GM19023 (cell line): ENCODE results near the gene BICC1.

ENCODE experiments used
- ATAC-seq: cut with Tn5 transposase; IDR thresholded peaks from one replicate; pipeline ENCODE4 v1.9.1; 2021; ENCODE audit warnings: mild to moderate bottlenecking, moderate library complexity; ENCODE audit not compliant: unreplicated experiment

The BICC1 gene

GRCh38 chr10:58642283-58642682 is 129.6 kb downstream of the BICC1 start:
- ATAC-seq: no peak

- ATAC-seq: no peak
Measured at GRCh38 chr10:58642916-58643428, 130.3 kb downstream of the BICC1 start.

DNA sequence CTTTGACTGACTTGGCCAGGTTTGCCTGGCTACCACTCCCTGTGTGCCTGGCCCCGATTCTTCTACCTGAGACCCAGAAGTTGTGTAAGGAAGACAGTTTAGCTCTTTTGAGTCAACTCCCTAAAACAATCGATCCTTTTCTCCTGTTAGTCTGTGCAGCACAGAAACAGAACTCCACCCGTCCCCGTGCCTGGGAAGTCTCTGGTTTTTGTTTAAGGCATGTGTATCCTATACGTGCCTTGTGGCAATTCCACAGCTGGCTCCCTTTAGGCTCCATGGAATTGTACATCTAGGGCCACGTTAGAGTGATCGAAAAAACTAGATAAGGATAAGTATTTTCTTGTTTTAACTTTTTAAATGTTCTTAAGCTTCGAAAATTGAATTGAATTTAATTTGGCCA is 131.6 kb downstream of the BICC1 start:
- ATAC-seq: no peak

GRCh38 chr10:58645416-58646146 is 132.9 kb downstream of the BICC1 start:
- ATAC-seq: no peak

- ATAC-seq: no peak
Measured at GRCh38 chr10:58647376-58648112, 134.9 kb downstream of the BICC1 start.

DNA sequence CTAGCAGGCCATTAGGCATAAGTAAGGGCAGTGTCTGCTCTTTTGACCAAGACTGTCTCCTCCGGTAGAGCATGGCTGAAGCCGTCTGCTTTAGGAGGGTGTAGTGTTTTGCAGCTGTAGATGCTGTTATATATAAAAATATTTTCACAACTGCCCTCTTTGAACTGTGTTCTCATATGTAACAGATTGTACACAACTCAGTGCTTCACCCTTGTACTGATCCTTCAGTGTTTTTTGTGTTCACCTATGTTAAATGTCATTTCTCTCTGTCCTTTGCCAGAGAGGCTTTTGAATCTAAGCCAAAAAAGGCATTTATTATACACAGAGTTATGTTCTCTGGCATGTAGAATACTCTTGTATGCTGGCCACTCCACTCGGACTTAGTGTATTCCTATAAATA is 135.5 kb downstream of the BICC1 start:
- ATAC-seq: no peak

DNA sequence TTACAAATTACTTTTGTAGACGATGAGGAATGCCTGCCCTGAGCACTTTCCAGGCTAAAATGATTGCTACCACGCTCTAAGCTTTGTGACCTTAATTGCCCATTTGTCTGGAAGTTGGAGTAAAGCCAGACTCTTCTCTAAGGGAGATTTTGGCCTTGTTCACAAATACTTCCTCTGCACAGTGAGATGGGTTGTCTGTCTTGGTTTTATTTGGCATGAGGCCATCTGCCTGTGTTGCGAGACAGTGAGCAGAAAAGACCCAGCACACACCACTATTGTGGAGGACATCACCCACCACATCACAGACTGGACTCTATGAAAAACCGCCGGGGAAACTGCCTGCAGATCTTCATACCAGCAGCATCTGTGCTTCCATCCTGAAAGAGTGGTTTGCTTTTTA is 138.4 kb downstream of the BICC1 start:
- no peak for ATAC-seq

- no peak for ATAC-seq
Measured at GRCh38 chr10:58651742-58652141, 139.1 kb downstream of the BICC1 start.

GRCh38 chr10:58653139-58653538 is 140.5 kb downstream of the BICC1 start:
- ATAC-seq: no peak

- no peak for ATAC-seq
Measured at GRCh38 chr10:58660575-58661255, 148.0 kb downstream of the BICC1 start.

GRCh38 chr10:58661336-58661735 is 148.7 kb downstream of the BICC1 start:
- no peak for ATAC-seq

- ATAC-seq: no peak
Measured at GRCh38 chr10:58661902-58662301, 149.2 kb downstream of the BICC1 start.

- no peak for ATAC-seq
Measured at GRCh38 chr10:58662314-58662713, 149.6 kb downstream of the BICC1 start.

GRCh38 chr10:58665361-58665760 is 152.7 kb downstream of the BICC1 start:
- no peak for ATAC-seq

GRCh38 chr10:58666024-58666423 is 153.4 kb downstream of the BICC1 start:
- no peak for ATAC-seq

GRCh38 chr10:58667658-58668310 is 155.1 kb downstream of the BICC1 start:
- ATAC-seq: no peak

DNA sequence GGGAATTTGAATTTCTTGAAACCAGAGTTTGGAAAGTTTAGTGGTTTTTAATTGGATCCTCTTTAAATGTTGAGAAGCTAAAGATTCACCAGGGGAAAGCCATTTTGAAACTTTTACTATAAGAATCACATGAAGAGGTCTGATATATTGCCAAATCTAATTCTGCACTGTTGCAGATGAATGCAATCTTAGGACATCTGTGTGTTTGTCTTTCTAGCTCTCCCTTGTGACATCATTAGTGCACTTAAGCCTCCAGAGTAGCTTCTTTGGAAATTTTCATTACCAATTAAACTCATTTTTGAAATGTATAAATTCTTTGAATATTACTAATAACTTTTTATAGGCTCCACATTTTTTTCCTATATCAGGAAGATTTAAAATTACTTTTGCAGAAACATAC is 160.2 kb downstream of the BICC1 start:
- no peak for ATAC-seq

DNA sequence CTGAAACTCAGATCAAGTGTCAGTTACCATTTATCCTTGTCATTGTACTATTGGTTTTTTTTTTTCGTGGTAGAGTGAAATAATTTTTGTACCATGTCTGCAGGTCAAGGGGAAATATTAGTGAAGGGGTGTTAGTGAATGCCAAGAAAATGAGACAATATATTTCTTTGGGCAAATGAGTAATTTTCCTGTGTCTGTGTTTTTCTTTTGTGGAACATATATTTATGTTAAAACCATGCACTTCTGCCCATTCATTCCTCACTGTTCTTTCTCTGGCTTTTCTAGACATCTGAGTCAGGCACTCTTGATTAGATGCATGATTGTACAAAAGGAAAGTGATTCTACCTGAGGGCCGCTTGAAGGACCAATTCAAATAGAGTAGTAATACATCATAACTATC is 161.6 kb downstream of the BICC1 start:
- no peak for ATAC-seq

- ATAC-seq: no peak
Measured at GRCh38 chr10:58675321-58675720, 162.6 kb downstream of the BICC1 start.

- no peak for ATAC-seq
Measured at GRCh38 chr10:58691528-58691927, 178.9 kb downstream of the BICC1 start.

DNA sequence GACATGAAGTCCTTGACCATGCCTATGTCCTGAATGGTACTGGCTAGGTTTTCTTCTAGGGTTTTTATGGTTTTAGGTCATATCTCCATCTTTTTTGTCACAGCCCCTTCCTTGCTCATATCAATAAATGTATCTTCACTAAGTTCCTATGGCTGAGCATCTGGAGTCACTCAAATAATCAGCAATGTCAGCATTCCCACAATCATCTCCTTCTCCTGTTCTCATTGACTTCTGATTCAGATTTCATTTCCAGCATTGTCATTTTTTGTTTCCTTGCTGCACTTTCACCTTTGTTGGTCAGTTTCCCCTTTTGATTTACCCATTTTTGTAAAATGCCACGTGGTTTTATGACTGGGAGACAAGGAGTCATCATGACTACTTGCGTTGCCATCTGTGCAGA is 181.2 kb downstream of the BICC1 start:
- no peak for ATAC-seq
